ENCODE results near the gene ARRB1. TPM values are rescaled to one million over a fixed set of nuclear protein-coding genes. Genes with fewer than 3 reads are reported as not detected.

ARRB1 gene
- total and polyA plus RNA-seq, 4 donors: 3.3 to 21.2 (median 12.5) TPM

DNA sequence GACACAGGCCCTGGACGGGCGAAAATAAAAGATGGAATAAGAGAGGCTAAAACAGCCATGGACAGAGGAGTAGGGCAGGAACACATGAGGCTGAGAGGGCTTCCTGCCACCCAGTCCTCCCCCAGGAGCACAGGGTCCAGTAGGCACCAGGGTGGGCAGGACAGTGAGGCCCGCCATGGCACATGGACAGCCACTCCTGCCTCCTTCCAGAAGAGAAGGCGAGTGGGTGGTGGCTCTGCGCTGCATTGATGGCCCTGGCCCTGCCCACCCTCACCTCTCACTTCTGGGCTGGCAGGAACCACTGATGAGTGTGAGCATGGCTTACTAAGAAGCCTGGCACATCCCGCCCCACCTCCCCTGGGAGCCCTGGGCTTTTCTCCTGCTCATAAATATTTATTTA is 59.7 kb downstream of the ARRB1 start (continued):
- TF ChIP-seq, protein P1, sequence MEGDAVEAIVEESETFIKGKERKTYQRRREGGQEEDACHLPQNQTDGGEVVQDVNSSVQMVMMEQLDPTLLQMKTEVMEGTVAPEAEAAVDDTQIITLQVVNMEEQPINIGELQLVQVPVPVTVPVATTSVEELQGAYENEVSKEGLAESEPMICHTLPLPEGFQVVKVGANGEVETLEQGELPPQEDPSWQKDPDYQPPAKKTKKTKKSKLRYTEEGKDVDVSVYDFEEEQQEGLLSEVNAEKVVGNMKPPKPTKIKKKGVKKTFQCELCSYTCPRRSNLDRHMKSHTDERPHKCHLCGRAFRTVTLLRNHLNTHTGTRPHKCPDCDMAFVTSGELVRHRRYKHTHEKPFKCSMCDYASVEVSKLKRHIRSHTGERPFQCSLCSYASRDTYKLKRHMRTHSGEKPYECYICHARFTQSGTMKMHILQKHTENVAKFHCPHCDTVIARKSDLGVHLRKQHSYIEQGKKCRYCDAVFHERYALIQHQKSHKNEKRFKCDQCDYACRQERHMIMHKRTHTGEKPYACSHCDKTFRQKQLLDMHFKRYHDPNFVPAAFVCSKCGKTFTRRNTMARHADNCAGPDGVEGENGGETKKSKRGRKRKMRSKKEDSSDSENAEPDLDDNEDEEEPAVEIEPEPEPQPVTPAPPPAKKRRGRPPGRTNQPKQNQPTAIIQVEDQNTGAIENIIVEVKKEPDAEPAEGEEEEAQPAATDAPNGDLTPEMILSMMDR (IDR thresholded peaks at IDR 0.05; ENCODE audit: low read depth, low read length, missing input control): no peak
- TF ChIP-seq TAF1 (conservative IDR thresholded peaks at IDR 0.05): no peak
- no peak for TF ChIP-seq YY1 (IDR thresholded peaks at IDR 0.05)
- TF ChIP-seq, protein P2, sequence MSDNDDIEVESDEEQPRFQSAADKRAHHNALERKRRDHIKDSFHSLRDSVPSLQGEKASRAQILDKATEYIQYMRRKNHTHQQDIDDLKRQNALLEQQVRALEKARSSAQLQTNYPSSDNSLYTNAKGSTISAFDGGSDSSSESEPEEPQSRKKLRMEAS (IDR thresholded peaks at IDR 0.05): no peak

DNA sequence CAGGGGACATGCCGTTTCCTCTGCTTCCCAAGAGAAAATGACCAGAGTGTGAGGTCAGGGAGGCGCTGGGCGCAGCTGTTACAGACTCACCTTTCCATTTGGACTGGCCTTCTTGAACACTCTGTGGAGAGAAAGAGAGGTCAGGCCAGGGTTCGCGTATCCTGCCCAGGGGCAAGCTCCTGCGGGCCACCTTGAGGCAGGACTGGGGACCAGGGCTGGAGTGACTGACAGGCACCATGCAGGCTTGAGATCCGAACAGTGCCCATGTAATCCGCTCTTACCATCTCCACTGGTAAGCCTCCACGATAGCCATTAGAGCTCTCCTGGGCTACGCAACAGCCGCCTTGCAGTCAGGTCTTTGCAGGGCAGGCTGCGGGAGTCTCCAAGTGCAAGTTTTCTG is 61.5 kb downstream of the ARRB1 start:
- Histone ChIP-seq H3K9ac (ENCODE audit: low read depth in 1 of 2, low read length in 2 of 2) (no peak overlapping the region), H3K9me3 (ENCODE audit: control insufficient read depth in 4 of 4, low read length in 3 of 4) (no peaks in the 10 kb centered on the region), H3K36me3 (ENCODE audit: control insufficient read depth in 4 of 4, insufficient read depth in 3 of 4, low read depth in 1 of 4, low read length in 3 of 4) (peaks cover 0 to 11% (median 5%) of the 10 kb centered on the region in 4 donors), H3K27me3 (ENCODE audit: control insufficient read depth in 4 of 4, insufficient read depth in 4 of 4, low read length in 3 of 4) (no peaks in the 10 kb centered on the region), H3K27ac (ENCODE audit: low read depth in 1 of 2, low read length in 2 of 2) (no peak overlapping the region), H3K4me1 (ENCODE audit: control insufficient read depth in 4 of 4, insufficient read depth in 4 of 4, low read length in 3 of 4) (peaks cover 0 to 8% (median 0%) of the 10 kb centered on the region in 4 donors), H3K4me3 (ENCODE audit: low read depth in 1 of 3, low read length in 3 of 3) (no peak overlapping the region)
- TF ChIP-seq TAF1 (conservative IDR thresholded peaks at IDR 0.05) (no peak), NR2F2 (IDR thresholded peaks at IDR 0.05) (no peak), FOXA1 (IDR thresholded peaks at IDR 0.05) (no peak), SP1 (IDR thresholded peaks at IDR 0.05) (no peak), RXRA (IDR thresholded peaks at IDR 0.05) (no peak), JUND (IDR thresholded peaks at IDR 0.05) (no peak), EGR1 (IDR thresholded peaks at IDR 0.05; ENCODE audit: low read depth in 2 of 2) (no peak), RAD21 (IDR thresholded peaks at IDR 0.05) (no peak)
- TF ChIP-seq, protein P3, sequence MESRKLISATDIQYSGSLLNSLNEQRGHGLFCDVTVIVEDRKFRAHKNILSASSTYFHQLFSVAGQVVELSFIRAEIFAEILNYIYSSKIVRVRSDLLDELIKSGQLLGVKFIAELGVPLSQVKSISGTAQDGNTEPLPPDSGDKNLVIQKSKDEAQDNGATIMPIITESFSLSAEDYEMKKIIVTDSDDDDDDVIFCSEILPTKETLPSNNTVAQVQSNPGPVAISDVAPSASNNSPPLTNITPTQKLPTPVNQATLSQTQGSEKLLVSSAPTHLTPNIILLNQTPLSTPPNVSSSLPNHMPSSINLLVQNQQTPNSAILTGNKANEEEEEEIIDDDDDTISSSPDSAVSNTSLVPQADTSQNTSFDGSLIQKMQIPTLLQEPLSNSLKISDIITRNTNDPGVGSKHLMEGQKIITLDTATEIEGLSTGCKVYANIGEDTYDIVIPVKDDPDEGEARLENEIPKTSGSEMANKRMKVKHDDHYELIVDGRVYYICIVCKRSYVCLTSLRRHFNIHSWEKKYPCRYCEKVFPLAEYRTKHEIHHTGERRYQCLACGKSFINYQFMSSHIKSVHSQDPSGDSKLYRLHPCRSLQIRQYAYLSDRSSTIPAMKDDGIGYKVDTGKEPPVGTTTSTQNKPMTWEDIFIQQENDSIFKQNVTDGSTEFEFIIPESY (IDR thresholded peaks at IDR 0.05): no peak
- TF ChIP-seq, protein P4, sequence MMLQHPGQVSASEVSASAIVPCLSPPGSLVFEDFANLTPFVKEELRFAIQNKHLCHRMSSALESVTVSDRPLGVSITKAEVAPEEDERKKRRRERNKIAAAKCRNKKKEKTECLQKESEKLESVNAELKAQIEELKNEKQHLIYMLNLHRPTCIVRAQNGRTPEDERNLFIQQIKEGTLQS (IDR thresholded peaks at IDR 0.05): no peak
- DNase-seq (ENCODE audit: low spot score): no peak
- 96% methylated on average over 12 of the region's 12 CpGs for WGBS

DNA sequence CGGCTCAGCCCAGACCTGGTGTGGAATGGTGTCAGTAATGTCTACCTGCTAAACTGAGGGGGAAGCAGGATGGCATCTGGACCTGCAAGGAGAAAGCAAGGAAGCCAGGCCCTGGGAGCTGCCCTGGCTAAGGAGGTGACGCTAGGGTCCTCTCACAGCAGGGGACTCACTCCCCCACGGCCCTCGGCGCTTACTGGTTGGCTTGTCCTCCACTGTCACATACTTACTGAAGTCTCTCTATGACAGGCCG is 62.0 kb downstream of the ARRB1 start:
- Histone ChIP-seq H3K27ac (ENCODE audit: low read depth in 1 of 2, low read length in 2 of 2) (no peak overlapping the region), H3K27me3 (ENCODE audit: control insufficient read depth in 4 of 4, insufficient read depth in 4 of 4, low read length in 3 of 4) (no peaks in the 10 kb centered on the region), H3K9me3 (ENCODE audit: control insufficient read depth in 4 of 4, low read length in 3 of 4) (no peaks in the 10 kb centered on the region), H3K4me1 (ENCODE audit: control insufficient read depth in 4 of 4, insufficient read depth in 4 of 4, low read length in 3 of 4) (peaks cover 0 to 8% (median 0%) of the 10 kb centered on the region in 4 donors), H3K36me3 (ENCODE audit: control insufficient read depth in 4 of 4, insufficient read depth in 3 of 4, low read depth in 1 of 4, low read length in 3 of 4) (peaks cover 0 to 11% (median 5%) of the 10 kb centered on the region in 4 donors), H3K4me3 (ENCODE audit: low read depth in 1 of 3, low read length in 3 of 3) (no peak overlapping the region), H3K9ac (ENCODE audit: low read depth in 1 of 2, low read length in 2 of 2) (no peak overlapping the region)
- DNase-seq (ENCODE audit: low spot score): no peak
- TF ChIP-seq EGR1 (IDR thresholded peaks at IDR 0.05; ENCODE audit: low read depth in 2 of 2) (no peak), RXRA (IDR thresholded peaks at IDR 0.05) (no peak), HNF4A (conservative IDR thresholded peaks at IDR 0.05) (no peak), FOXA2 (IDR thresholded peaks at IDR 0.05) (no peak), FOXA1 (IDR thresholded peaks at IDR 0.05) (no peak), SP1 (IDR thresholded peaks at IDR 0.05) (no peak), TAF1 (conservative IDR thresholded peaks at IDR 0.05) (no peak), JUND (IDR thresholded peaks at IDR 0.05) (no peak), RAD21 (IDR thresholded peaks at IDR 0.05) (no peak), YY1 (IDR thresholded peaks at IDR 0.05) (no peak), GABPA (IDR thresholded peaks at IDR 0.05 in 1 of 2, conservative IDR thresholded peaks at IDR 0.05 in 1 of 2) (no peak)
- TF ChIP-seq, protein P5, sequence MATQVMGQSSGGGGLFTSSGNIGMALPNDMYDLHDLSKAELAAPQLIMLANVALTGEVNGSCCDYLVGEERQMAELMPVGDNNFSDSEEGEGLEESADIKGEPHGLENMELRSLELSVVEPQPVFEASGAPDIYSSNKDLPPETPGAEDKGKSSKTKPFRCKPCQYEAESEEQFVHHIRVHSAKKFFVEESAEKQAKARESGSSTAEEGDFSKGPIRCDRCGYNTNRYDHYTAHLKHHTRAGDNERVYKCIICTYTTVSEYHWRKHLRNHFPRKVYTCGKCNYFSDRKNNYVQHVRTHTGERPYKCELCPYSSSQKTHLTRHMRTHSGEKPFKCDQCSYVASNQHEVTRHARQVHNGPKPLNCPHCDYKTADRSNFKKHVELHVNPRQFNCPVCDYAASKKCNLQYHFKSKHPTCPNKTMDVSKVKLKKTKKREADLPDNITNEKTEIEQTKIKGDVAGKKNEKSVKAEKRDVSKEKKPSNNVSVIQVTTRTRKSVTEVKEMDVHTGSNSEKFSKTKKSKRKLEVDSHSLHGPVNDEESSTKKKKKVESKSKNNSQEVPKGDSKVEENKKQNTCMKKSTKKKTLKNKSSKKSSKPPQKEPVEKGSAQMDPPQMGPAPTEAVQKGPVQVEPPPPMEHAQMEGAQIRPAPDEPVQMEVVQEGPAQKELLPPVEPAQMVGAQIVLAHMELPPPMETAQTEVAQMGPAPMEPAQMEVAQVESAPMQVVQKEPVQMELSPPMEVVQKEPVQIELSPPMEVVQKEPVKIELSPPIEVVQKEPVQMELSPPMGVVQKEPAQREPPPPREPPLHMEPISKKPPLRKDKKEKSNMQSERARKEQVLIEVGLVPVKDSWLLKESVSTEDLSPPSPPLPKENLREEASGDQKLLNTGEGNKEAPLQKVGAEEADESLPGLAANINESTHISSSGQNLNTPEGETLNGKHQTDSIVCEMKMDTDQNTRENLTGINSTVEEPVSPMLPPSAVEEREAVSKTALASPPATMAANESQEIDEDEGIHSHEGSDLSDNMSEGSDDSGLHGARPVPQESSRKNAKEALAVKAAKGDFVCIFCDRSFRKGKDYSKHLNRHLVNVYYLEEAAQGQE (IDR thresholded peaks at IDR 0.05): no peak
- TF ChIP-seq, protein P2 (IDR thresholded peaks at IDR 0.05): no peak
- TF ChIP-seq, protein P3 (IDR thresholded peaks at IDR 0.05): no peak
- TF ChIP-seq, protein P1 (IDR thresholded peaks at IDR 0.05; ENCODE audit: low read depth, low read length, missing input control): no peak
- 95% methylated on average over 6 of the region's 6 CpGs for WGBS
